GM12872 (cell line): ENCODE results near the gene ASF1B.

ENCODE experiments used
- CTCF ChIP-seq: IDR thresholded peaks from 3 replicates; pipeline ENCODE4 v1.5.1; 2011; ENCODE audit warnings: low read depth, mild to moderate bottlenecking, low read length, moderate library complexity; ENCODE audit not compliant: insufficient read depth

ASF1B gene

GRCh38 chr19:14136509-14137281 lies at the start of gene ASF1B:
ASF1B (minus strand) TSS chr19:14136589; CDS start chr19:14136456, 133 bp downstream.
- TF ChIP-seq CTCF = peak; percentile 81

- no peak for TF ChIP-seq CTCF
Observed at GRCh38 chr19:14185158-14185557, 48.8 kb upstream of the ASF1B start.

- TF ChIP-seq CTCF = no peak
Observed at GRCh38 chr19:14183741-14184350, 47.5 kb upstream of the ASF1B start.

GRCh38 chr19:14182476-14182875 lies 46.1 kb upstream of the ASF1B start:
- TF ChIP-seq CTCF = no peak

GRCh38 chr19:14181906-14182305 lies 45.5 kb upstream of the ASF1B start:
- no peak for TF ChIP-seq CTCF

GRCh38 chr19:14177496-14178074 lies 41.2 kb upstream of the ASF1B start:
- TF ChIP-seq CTCF = no peak

- no peak for TF ChIP-seq CTCF
Observed at GRCh38 chr19:14175351-14175792, 39.0 kb upstream of the ASF1B start.
